Cardiac fibroblast (primary cell): ENCODE results near the gene FAF1.

Experiments
- DNase-seq, 2 donors: peaks; one replicate each; pipeline versions ENCODE4 v3.0.0 to v3.0.0-alpha.2; 2010; ENCODE audit warnings: low read depth in 2 of 2
- H3K4me3 ChIP-seq, 2 donors: replicated peaks in 1 of 2; 1 replicate in 1 of 2; 2 replicates in 1 of 2; pipeline ENCODE4 v1.5.1; 2011; ENCODE audit warnings: low read depth in 2 of 2, low read length in 2 of 2, mild to moderate bottlenecking in 2 of 2, moderate library complexity in 1 of 2
- CTCF ChIP-seq: IDR thresholded peaks from one replicate; pipeline ENCODE4 v1.5.1; 2011; ENCODE audit warnings: low read depth, mild to moderate bottlenecking, low read length, inconsistent platforms

FAF1 gene

DNA sequence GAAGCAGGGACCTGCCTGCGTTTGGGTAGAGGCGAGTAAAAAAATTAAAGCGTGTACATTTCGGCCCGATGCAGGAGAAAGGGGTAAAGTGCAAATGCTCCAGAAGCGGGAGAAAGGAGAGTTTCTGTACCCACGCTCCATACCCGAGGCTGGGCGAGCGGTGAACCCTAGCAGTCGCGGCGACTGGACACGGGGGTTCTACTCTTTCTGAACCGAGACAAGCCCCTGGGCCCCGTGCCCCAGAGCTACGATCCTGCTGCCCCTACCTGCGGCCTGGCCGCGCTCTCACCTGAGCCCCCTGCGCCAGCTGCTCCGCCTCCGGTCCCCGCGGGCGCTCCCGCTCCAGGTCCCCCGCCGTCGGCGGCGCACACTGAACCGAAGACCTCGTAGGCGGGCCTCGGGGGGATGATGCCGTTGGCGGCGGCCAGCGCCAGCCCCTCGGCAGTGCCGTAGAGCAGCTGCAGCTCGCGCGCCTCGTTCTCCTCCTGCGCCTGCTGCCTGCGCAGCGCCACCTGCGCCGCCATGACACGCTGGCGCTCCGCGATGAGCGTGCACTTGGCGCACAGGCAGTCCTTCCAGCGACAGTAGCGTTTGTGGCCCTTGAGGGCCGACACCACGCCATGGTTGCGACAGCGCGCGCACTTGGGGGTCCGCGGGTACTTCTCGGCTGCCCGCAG is 539.2 kb downstream of the FAF1 start:
- DNase-seq, result no peak
- H3K4me3 ChIP-seq, result no peak overlapping the region

DNA sequence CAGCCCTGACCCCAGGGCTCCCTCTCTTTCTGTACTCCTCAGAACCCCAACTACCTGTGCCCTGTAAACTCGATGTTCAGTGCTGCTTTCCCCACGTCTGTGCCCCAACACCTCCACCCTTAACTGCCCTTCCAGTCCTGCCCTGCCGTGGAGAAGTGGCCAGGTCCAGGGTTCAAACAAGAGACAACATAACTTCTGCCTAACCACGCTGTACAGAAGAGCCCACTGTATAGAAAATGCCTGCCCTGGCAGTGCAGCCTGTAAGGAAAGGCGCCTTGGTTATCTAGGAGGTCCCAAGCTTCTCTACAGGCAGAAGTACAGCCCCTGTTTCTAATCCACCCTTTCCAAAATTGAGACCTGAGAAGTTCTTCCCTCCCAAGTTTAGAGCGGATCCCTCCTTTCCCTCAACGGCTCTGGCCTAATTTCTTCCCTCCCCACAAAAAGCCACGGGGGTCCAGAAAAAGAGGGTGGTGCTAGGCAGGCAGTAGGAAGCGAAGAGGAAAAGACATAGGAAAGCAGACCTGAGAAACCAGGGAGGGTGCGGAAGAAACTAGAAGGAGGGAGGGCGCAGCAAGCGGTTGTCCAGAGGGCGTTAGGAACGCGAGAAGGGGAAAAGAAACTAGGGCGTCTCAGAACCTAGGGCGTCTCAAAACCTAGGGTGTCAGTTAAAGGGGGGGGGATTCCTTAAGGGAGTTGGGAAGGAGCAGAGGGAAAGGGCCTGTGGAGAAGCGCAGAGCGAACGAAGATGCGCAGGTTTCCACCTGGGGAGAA is 540.0 kb downstream of the FAF1 start:
- DNase-seq, result no peak
- TF ChIP-seq CTCF, result no peak
- no peak overlapping the region for H3K4me3 ChIP-seq

More for the DNA sequence above, 539.2 kb downstream of the FAF1 start:
- TF ChIP-seq CTCF, result no peak

- H3K4me3 ChIP-seq, result no peak overlapping the region
- DNase-seq, result no peak
- TF ChIP-seq CTCF, result peak; percentile 22
These were observed 540.7 kb downstream of the FAF1 start for GRCh38 chr1:50419192-50419906.

DNA sequence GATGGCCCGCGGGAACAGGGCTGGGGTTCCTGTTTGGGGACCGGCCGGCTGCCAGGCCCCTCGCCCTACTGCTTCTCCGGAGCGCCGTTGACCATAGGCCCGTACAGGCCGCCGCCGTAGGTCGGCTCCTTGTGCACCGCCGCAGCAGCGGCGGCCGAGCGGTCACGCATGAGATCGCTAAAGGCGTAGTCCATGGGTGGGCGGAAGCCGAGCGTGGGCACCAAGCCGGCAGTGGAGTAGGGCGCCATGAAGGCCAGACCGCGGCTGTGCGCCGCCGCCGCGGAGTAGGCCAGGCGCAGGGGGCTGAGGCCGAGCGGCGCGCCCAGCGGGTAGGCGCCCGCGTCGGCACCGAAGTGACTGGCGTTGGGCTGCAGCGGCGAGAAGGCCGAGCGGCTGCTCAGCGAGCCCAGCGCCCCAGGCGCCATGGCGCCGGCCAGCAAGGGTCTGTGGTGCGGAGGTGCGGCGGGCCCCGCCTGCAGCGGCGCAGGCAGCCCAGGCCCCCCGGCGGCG is 541.4 kb downstream of the FAF1 start:
- no peak for TF ChIP-seq CTCF
- H3K4me3 ChIP-seq, result no peak overlapping the region
- no peak for DNase-seq

- TF ChIP-seq CTCF, result no peak
- DNase-seq, result no peak
- H3K4me3 ChIP-seq, result no peak overlapping the region
These were observed 542.0 kb downstream of the FAF1 start for GRCh38 chr1:50417946-50418599.

- TF ChIP-seq CTCF, result no peak
- DNase-seq, result no peak
- no peak overlapping the region for H3K4me3 ChIP-seq
These were observed 542.6 kb downstream of the FAF1 start for GRCh38 chr1:50417507-50417906.
